PC-9 (cell line): ENCODE data around the gene MAP2K5.

ENCODE experiments used
- EZH2 ChIP-seq: fragments of 200-600 bp; sonication (generic); IDR thresholded peaks from 2 replicates; pipeline ENCODE4 v1.8.0; 2017; ENCODE audit warnings: antibody characterized with exemption, low read depth
- TF ChIP-seq, protein P1 (sequence below): fragments of 200-600 bp; sonication (generic); conservative IDR thresholded peaks from 2 replicates; pipeline ENCODE4 v1.6.1; 2017; ENCODE audit warnings: mixed run types, antibody characterized with exemption, mild to moderate bottlenecking, moderate library complexity

DNA sequence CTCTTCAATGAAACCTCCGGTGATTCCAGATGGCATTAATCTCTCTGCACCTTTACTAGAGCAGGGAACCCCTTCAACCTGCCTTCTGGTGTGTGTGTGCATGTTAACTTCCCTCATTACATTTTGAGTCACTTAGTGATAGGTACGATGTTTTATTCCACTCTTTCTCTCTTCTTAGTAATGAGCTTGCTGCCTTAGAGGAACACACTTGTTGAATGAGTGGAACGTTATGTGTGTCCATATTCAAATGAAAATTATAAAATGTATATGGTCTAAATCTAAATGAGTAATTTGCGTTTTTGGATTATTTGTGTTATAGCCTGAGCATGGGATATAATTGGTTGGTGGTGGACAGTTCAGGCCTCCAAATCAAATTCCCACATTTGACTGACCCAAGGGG is 12.1 kb downstream of the MAP2K5 start:
- TF ChIP-seq, protein P1, sequence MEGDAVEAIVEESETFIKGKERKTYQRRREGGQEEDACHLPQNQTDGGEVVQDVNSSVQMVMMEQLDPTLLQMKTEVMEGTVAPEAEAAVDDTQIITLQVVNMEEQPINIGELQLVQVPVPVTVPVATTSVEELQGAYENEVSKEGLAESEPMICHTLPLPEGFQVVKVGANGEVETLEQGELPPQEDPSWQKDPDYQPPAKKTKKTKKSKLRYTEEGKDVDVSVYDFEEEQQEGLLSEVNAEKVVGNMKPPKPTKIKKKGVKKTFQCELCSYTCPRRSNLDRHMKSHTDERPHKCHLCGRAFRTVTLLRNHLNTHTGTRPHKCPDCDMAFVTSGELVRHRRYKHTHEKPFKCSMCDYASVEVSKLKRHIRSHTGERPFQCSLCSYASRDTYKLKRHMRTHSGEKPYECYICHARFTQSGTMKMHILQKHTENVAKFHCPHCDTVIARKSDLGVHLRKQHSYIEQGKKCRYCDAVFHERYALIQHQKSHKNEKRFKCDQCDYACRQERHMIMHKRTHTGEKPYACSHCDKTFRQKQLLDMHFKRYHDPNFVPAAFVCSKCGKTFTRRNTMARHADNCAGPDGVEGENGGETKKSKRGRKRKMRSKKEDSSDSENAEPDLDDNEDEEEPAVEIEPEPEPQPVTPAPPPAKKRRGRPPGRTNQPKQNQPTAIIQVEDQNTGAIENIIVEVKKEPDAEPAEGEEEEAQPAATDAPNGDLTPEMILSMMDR = no peak
- no peak for TF ChIP-seq EZH2
